GM23248 (cell line): ENCODE results near the gene NCK1.

Source experiments
- EZH2 ChIP-seq: fragments of 200-600 bp; sonication (generic); IDR thresholded peaks from 2 replicates; pipeline ENCODE4 v1.6.1; 2018; ENCODE audit warnings: antibody characterized with exemption, mild to moderate bottlenecking; ENCODE audit not compliant: insufficient read depth, poor library complexity, severe bottlenecking
- EZH2phosphoT487 ChIP-seq: fragments of 200-600 bp; sonication (generic); IDR thresholded peaks from 2 replicates; pipeline ENCODE4 v1.6.1; 2018; ENCODE audit warnings: antibody characterized with exemption, moderate library complexity, mild to moderate bottlenecking, low read depth; ENCODE audit not compliant: insufficient read depth

GRCh38 chr3:136844724-136845123 lies 17.3 kb upstream of the NCK1 start:
- no peak for TF ChIP-seq EZH2
- no peak for TF ChIP-seq EZH2phosphoT487
